GM19239 (cell line): ENCODE data around the gene FHL5.
"Not testable (repeated sequence)": the region's sequence is repeated elsewhere in the genome, so short reads cannot be mapped to it uniquely, and the experiment has no call there.

Experiments used
- DNase-seq: peaks from one replicate; pipeline ENCODE4 v3.0.0; 2011; ENCODE audit warnings: low spot score; ENCODE audit not compliant: insufficient read length
- FAIRE-seq: peaks from 2 replicates; lab custom pipeline; 2011; peaks lifted over from hg19 to GRCh38; lab: Jason Lieb, UNC

Gene FHL5, protein sequence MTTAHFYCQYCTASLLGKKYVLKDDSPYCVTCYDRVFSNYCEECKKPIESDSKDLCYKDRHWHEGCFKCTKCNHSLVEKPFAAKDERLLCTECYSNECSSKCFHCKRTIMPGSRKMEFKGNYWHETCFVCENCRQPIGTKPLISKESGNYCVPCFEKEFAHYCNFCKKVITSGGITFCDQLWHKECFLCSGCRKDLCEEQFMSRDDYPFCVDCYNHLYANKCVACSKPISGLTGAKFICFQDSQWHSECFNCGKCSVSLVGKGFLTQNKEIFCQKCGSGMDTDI

GRCh38 chr6:96562886-96563285 is at the start of gene FHL5:
Gene FHL5 (plus strand): TSS chr6:96563128. CDS start chr6:96603614, 40,486 bp downstream.
- FAIRE-seq, result no peak
- no peak for DNase-seq

DNA sequence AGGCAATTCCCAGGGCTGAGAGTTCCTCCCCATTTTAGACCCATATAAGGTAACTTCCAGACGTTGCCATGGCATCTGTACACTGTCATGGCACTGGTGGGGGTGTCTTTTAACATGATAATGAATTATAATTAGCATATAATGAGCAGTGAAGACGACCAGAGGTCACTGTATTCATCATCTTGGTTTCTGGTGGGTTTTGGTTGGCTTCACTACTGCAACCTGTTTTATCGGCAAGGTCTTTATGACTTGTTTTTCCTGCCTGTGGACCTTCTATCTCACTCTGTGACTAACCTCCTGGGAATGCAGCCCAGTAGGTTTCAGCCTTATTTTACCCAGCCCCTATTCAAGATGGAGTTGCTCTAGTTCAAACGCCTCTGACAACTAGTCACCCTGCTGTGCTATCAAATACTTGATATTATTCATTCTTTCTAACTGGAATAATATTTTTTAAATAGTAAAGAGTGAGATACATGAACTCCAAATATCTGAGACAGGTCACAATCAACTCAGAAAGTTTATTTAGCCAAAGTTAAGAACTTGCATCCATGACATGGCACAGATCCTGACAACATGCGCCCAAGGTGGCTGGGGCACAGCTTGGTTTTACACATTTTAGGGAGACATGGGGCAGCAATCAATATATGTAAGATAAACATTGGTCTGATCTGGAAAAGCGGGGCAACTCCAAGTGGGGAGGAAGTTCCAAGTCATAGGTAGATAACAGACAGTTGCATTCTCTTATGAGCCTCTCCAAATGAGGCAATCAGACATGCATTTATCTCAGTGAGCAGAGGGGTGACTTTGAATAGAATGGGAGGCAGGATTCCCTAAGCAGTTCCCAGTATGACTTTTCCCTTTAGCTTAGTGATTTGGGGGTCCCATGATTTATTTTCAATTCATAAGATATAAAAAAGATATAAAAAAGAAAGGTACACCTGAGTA is 42.5 kb upstream of the FHL5 start:
- DNase-seq, result no peak
- FAIRE-seq, result peak; percentile 48

DNA sequence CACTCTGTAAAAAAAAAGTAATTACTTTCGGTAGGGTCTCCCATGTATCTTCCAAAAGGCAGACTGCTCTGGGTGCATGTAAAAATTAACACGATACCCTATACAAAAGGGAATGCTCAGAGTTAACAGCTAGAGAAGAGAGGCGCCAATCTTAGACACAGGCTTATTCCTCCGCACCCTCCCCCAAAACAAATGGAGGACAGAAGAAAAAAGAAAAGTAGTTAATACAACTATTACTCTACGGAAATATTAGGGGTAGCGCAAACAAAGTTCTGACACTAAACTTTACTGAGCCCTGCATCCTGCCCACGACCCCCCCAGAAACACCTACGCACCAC is 41.7 kb upstream of the FHL5 start:
- DNase-seq (no peak), FAIRE-seq (no peak)

GRCh38 chr6:96521644-96522464 is 41.1 kb upstream of the FHL5 start, which contains the start of gene UFL1:
Gene UFL1 (plus strand): TSS chr6:96521806. CDS start chr6:96521874, 68 bp downstream.
- FAIRE-seq (peak; percentile 99), DNase-seq (peak; percentile 62)

DNA sequence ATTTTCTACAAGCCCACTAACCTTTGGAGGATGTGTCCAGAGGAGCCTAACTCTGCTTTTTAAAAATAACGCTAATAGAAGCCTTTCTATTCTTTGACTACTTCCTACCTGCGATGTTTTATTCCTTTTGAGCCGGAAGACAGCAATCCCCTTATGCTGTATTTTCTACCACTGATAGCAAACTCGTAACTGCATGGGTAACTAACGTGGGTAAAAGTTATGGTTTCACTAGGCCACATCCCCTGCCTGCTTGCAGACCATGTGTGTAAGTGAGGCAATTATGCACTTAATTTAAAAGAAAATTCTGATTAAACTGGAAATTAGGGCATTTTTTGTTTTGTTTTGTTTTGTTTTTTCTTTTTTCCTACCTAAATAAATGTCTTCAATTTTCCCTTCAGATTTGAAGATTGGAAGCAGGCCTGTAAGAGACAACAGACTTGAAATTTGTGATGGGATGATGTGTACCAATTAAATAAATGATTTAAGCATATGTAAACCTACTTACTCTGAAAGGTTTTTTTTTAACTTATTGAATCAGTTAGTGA is 40.4 kb upstream of the FHL5 start:
- no peak for DNase-seq
- no peak for FAIRE-seq

DNA sequence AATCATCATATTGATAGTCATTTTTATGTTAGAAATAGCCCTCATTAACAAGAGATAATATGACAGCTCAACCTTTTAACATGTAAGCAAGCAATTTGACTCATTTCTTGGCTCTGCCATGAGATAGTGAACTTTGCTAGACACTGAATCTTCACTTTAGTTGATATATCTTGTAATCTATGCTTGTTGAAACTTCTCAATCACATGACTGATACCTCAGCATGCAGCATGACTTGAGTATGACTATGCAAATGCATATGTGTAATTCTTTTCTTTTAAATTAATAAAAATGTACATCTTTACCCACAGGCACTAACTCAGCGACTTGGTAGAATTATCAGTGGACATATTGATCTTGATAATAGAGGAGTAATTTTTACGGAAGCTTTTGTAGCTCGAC is 34.7 kb upstream of the FHL5 start:
- no peak for FAIRE-seq
- DNase-seq, result no peak

GRCh38 chr6:96532399-96532798 is 30.5 kb upstream of the FHL5 start:
- FAIRE-seq, result no peak
- no peak for DNase-seq

DNA sequence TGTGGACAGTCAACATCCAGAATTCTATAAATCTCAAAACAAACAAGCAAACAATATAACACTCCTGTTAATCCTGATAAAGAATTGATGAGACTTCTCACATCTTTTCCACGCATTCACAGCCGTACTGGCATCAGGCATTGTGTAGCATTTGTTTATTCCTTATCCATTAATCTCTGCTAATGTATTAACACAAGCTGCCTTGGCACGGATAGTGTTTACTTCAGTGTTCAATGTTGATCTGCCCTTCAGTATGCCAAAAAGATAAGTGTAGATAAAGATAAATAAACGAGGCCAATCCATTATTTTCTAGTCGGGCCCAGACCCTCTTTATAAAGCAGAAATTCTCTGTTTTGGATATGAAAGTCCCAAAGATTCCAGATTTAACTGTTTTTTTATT is 25.2 kb upstream of the FHL5 start:
- FAIRE-seq (no peak), DNase-seq (no peak)

DNA sequence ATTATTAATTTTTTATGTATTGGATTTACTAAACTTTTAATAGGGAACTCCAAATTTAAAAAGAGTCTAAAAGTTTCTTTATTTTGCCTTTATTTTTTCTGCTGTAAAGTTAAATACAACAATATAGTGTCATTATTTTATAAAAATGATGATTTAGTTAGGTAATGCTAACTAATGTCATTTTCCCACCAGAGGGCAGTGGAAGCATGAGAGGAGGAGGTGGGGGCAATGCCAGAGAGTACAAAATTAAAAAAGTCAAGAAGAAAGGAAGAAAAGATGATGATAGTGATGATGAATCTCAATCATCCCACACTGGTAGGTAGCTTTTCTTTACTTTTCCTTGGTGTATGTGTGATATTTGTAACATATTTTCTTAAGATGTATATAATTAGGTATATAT is 20.2 kb upstream of the FHL5 start:
- FAIRE-seq (peak; percentile 51), DNase-seq (no peak)

- peak; percentile 42 for FAIRE-seq
- no peak for DNase-seq
Measured at GRCh38 chr6:96545882-96546281, 17.0 kb upstream of the FHL5 start.

DNA sequence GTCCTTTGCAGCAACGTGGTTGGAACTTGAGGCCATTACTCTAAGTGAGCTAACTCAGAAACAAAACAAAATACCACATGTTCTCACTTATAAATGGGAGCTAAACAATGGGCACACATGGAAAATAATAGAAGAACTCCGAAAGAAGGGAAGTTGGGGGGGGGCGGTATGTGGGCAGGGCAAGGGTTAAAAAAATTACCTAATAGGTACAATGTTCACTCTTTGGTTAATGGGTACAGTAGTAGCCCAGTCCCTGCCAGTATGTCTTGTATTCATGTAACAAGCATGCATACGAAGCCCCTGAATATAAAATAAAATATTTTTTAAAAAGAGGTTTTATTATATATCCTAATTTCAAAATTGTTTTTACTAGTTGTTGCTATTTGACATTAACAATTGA is 15.3 kb upstream of the FHL5 start:
- DNase-seq, result no peak
- no peak for FAIRE-seq

DNA sequence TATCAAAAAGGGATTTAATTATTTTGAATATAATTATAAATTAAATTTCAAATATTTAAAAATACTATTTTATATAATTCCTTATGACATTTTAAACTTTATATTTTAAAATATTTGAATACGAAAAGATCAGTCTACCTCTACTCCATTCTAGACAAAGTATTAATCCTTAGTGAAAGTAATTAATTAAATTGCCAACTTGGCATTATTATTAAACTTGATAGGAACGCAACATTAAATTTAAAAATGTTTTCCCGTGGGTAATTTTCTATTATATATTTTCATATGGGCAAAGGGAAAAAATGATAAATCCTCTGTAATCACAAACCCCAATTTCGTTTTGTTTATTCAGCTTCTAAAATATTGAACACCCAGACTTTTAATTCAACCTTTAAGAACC is 8.4 kb upstream of the FHL5 start:
- FAIRE-seq (no peak), DNase-seq (no peak)

GRCh38 chr6:96559740-96560139 is 3.2 kb upstream of the FHL5 start:
- FAIRE-seq, DNase-seq: not testable (repeated sequence)

GRCh38 chr6:96563853-96564252 is 925 bp downstream of the FHL5 start:
- DNase-seq (no peak), FAIRE-seq (no peak)

DNA sequence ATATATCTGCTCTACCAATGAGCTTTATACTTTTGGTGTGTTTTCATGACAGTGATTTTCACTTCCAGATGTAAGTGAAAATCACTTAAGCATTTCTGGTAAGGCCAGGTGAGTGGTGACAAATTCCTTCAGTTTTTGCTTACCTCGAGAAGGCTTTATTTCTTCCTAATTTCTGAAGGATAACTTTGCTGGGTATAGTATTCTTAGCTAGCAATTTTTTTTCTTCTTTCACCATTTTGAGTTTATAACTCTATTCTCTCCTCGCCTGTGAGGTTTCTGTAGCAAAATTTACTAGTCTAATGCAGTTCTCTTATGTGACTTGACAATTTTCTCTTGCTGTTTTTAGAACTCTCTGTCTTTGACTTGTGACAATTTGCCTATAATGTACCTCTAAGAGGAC is 7.1 kb downstream of the FHL5 start:
- FAIRE-seq, result no peak
- no peak for DNase-seq

DNA sequence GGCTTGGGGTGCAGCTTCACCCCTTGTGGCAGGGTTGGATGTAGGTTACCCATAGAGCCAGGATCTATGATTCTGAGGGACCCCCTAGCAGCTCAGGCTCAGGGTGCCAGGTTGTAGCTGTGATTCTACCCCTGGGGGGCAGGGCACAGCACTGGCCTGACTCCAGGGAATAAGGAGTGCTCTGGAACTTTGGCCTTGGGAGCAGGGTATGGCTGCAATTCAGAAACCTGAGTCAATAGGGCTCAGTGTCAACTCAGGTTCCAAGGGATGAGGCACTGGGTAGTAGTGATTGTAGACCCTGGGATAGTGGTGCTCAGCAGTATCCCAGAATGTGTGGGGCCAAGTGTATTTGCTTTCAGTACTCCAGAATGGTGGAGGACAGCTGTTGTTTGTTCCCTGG is 8.6 kb downstream of the FHL5 start:
- no peak for FAIRE-seq
- no peak for DNase-seq

DNA sequence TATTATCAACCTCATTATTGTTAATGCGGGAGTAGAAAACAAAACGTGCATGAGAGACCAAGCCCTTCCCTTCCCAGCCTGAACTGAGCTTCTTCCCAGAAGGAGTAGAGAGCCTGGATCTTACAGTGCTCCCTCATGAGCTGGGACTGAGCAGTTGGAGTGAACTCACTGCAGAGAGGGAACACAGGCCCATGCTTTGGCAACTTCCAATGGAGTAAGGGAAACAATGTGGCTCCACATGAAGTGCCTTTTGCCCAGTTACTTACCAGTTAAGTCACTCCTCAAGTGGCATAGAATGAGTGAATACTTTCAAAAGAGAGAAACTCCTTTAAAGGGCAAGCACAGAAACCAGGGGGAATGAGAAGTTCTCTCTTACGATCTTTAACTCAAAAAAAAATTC is 12.4 kb downstream of the FHL5 start:
- no peak for DNase-seq
- FAIRE-seq, result no peak

GRCh38 chr6:96576221-96576620 is 13.3 kb downstream of the FHL5 start:
- DNase-seq (no peak), FAIRE-seq (no peak)

- FAIRE-seq (no peak), DNase-seq (no peak)
Measured at GRCh38 chr6:96582021-96582420, 19.1 kb downstream of the FHL5 start.

GRCh38 chr6:96582436-96582835 is 19.5 kb downstream of the FHL5 start:
- FAIRE-seq (no peak), DNase-seq (no peak)
